GM18873 (cell line): Measurements from ENCODE around the gene COL4A5.

Experiments
- ATAC-seq: cut with Tn5 transposase; IDR thresholded peaks from one replicate; pipeline ENCODE4 v1.9.1; 2021; ENCODE audit warnings: mild to moderate bottlenecking, moderate library complexity, moderate number of reproducible peaks; ENCODE audit not compliant: unreplicated experiment, low FRiP score

Gene COL4A5

GRCh38 chrX:108736509-108737479 is 297.2 kb downstream of the COL4A5 start, which contains the start of gene IRS4:
Gene IRS4 (minus strand): TSS chrX:108736563.
- ATAC-seq, result no peak

- no peak for ATAC-seq
Observed at GRCh38 chrX:108737754-108738153, 298.1 kb downstream of the COL4A5 start.

GRCh38 chrX:108740299-108740774 is 300.7 kb downstream of the COL4A5 start:
- ATAC-seq, result no peak
